ENCODE results near the gene FECH.
"Not testable (repeated sequence)": the region's sequence is repeated elsewhere in the genome, so short reads cannot be mapped to it uniquely, and the experiment has no call there.

GRCh38 chr18:57592716-57593115 is 6.2 kb upstream of the FECH start:
- TF ChIP-seq CTCF (conservative IDR thresholded peaks at IDR 0.05 in 1 of 2, IDR thresholded peaks at IDR 0.05 in 1 of 2; ENCODE audit: extremely low read depth in 1 of 2, insufficient read depth in 1 of 2, low read depth in 1 of 2, low read length in 2 of 2); EZH2 (IDR thresholded peaks at IDR 0.05; ENCODE audit: borderline replicate concordance, low read length): not testable (repeated sequence)

Measured in mammary epithelial cell (primary cell).